ENCODE measurements around the gene DPPA4. TPM values are rescaled to one million over a fixed set of nuclear protein-coding genes. Genes with fewer than 3 reads are reported as not detected.

Gene DPPA4
- total and polyA plus RNA-seq, 5 donors from 2014 or later, result 1.0 TPM; not detected in 4

- ATAC-seq (ENCODE audit: low read depth in 2 of 2) (no peak), DNase-seq (no peak)
- no peaks in the 10 kb centered on the region for H3K36me3 ChIP-seq (ENCODE audit: control insufficient read depth, insufficient read depth, low read length)
- Mint-ChIP-seq H3K27me3 (peaks cover 13% of the 10 kb centered on the region), H3K9me3 (peaks cover 0 to 3% (median 0%) of the 10 kb centered on the region in 7 donors), H3K27ac (no peak overlapping the region), H3K4me3 (peak overlapping the region in 2 of 4 donors; percentile 22 to 32), H3K4me1 (peaks cover 0 to 11% (median 0%) of the 10 kb centered on the region in 4 donors), H3K36me3 (no peaks in the 10 kb centered on the region)
- no peaks in the 10 kb centered on the region for H3K4me1 ChIP-seq (ENCODE audit: control insufficient read depth, insufficient read depth, low read length, poor library complexity, severe bottlenecking)
- peaks cover 9% of the 10 kb centered on the region for H3K27me3 ChIP-seq (ENCODE audit: control insufficient read depth, insufficient read depth, low read length)
- H3K27ac ChIP-seq (ENCODE audit: insufficient read depth, low read length, poor library complexity, severe bottlenecking), result no peak overlapping the region
- H3K9me3 ChIP-seq (ENCODE audit: control insufficient read depth in 2 of 2, low read length in 2 of 2), result no peaks in the 10 kb centered on the region
- H3K4me3 ChIP-seq (ENCODE audit: low read depth, low read length), result no peak overlapping the region
These were observed 970 bp downstream of the DPPA4 start for GRCh38 chr3:109336291-109336861.

GRCh38 chr3:109334572-109334971 is 2.8 kb downstream of the DPPA4 start:
- Mint-ChIP-seq H3K9me3 (peaks cover 0 to 3% (median 0%) of the 10 kb centered on the region in 7 donors), H3K27ac (no peak overlapping the region)

GRCh38 chr3:109331692-109332091 is 5.7 kb downstream of the DPPA4 start:
- Histone ChIP-seq H3K4me1 (ENCODE audit: control insufficient read depth, insufficient read depth, low read length, poor library complexity, severe bottlenecking) (no peaks in the 10 kb centered on the region), H3K27me3 (ENCODE audit: control insufficient read depth, insufficient read depth, low read length) (peaks cover 8% of the 10 kb centered on the region), H3K9me3 (ENCODE audit: control insufficient read depth in 2 of 2, low read length in 2 of 2) (no peaks in the 10 kb centered on the region), H3K27ac (ENCODE audit: insufficient read depth, low read length, poor library complexity, severe bottlenecking) (no peak overlapping the region), H3K4me3 (ENCODE audit: low read depth, low read length) (no peak overlapping the region), H3K36me3 (ENCODE audit: control insufficient read depth, insufficient read depth, low read length) (no peaks in the 10 kb centered on the region)
- peaks cover 5% of the 10 kb centered on the region for H3K27me3 Mint-ChIP-seq
- H3K4me3 Mint-ChIP-seq, result no peak overlapping the region
- ATAC-seq (ENCODE audit: low read depth in 2 of 2), result no peak
- H3K9me3 Mint-ChIP-seq, result no peaks in the 10 kb centered on the region
- DNase-seq, result no peak
- H3K4me1 Mint-ChIP-seq, result peaks cover 0 to 7% (median 0%) of the 10 kb centered on the region in 4 donors
- no peak overlapping the region for H3K27ac Mint-ChIP-seq
- no peaks in the 10 kb centered on the region for H3K36me3 Mint-ChIP-seq

More at GRCh38 chr3:109334572-109334971, 2.8 kb downstream of the DPPA4 start:
- H3K27me3 Mint-ChIP-seq, result peaks cover 13% of the 10 kb centered on the region
- Histone ChIP-seq H3K36me3 (ENCODE audit: control insufficient read depth, insufficient read depth, low read length) (no peaks in the 10 kb centered on the region), H3K27ac (ENCODE audit: insufficient read depth, low read length, poor library complexity, severe bottlenecking) (no peak overlapping the region), H3K4me3 (ENCODE audit: low read depth, low read length) (no peak overlapping the region), H3K9me3 (ENCODE audit: control insufficient read depth in 2 of 2, low read length in 2 of 2) (no peaks in the 10 kb centered on the region), H3K27me3 (ENCODE audit: control insufficient read depth, insufficient read depth, low read length) (peaks cover 9% of the 10 kb centered on the region), H3K4me1 (ENCODE audit: control insufficient read depth, insufficient read depth, low read length, poor library complexity, severe bottlenecking) (no peaks in the 10 kb centered on the region)
- no peak overlapping the region for H3K4me3 Mint-ChIP-seq
- H3K36me3 Mint-ChIP-seq, result no peaks in the 10 kb centered on the region
- DNase-seq (no peak), ATAC-seq (ENCODE audit: low read depth in 2 of 2) (no peak)
- H3K4me1 Mint-ChIP-seq, result peaks cover 0 to 11% (median 0%) of the 10 kb centered on the region in 4 donors

GRCh38 chr3:109330405-109330804 is 6.9 kb downstream of the DPPA4 start:
- no peak overlapping the region for H3K4me3 ChIP-seq (ENCODE audit: low read depth, low read length)
- no peaks in the 10 kb centered on the region for H3K27me3 Mint-ChIP-seq
- H3K4me1 ChIP-seq (ENCODE audit: control insufficient read depth, insufficient read depth, low read length, poor library complexity, severe bottlenecking), result no peaks in the 10 kb centered on the region
- DNase-seq, result no peak
- no peak overlapping the region for H3K4me3 Mint-ChIP-seq
- H3K9me3 Mint-ChIP-seq, result peaks cover 0 to 2% (median 0%) of the 10 kb centered on the region in 7 donors
- H3K36me3 ChIP-seq (ENCODE audit: control insufficient read depth, insufficient read depth, low read length), result no peaks in the 10 kb centered on the region
- no peaks in the 10 kb centered on the region for H3K36me3 Mint-ChIP-seq
- H3K27ac ChIP-seq (ENCODE audit: insufficient read depth, low read length, poor library complexity, severe bottlenecking), result no peak overlapping the region
- H3K27me3 ChIP-seq (ENCODE audit: control insufficient read depth, insufficient read depth, low read length), result peaks cover 2% of the 10 kb centered on the region
- no peaks in the 10 kb centered on the region for H3K4me1 Mint-ChIP-seq
- H3K27ac Mint-ChIP-seq, result no peak overlapping the region
- ATAC-seq (ENCODE audit: low read depth in 2 of 2), result no peak
- H3K9me3 ChIP-seq (ENCODE audit: control insufficient read depth in 2 of 2, low read length in 2 of 2), result no peaks in the 10 kb centered on the region

GRCh38 chr3:109328202-109328601 is 9.1 kb downstream of the DPPA4 start:
- Histone ChIP-seq H3K4me3 (ENCODE audit: low read depth, low read length) (no peak overlapping the region), H3K27me3 (ENCODE audit: control insufficient read depth, insufficient read depth, low read length) (peaks cover 2% of the 10 kb centered on the region), H3K9me3 (ENCODE audit: control insufficient read depth in 2 of 2, low read length in 2 of 2) (no peaks in the 10 kb centered on the region), H3K27ac (ENCODE audit: insufficient read depth, low read length, poor library complexity, severe bottlenecking) (no peak overlapping the region), H3K36me3 (ENCODE audit: control insufficient read depth, insufficient read depth, low read length) (no peaks in the 10 kb centered on the region), H3K4me1 (ENCODE audit: control insufficient read depth, insufficient read depth, low read length, poor library complexity, severe bottlenecking) (no peaks in the 10 kb centered on the region)
- no peaks in the 10 kb centered on the region for H3K36me3 Mint-ChIP-seq
- H3K27ac Mint-ChIP-seq, result no peak overlapping the region
- DNase-seq (no peak), ATAC-seq (ENCODE audit: low read depth in 2 of 2) (no peak)
- H3K4me1 Mint-ChIP-seq, result no peaks in the 10 kb centered on the region
- H3K27me3 Mint-ChIP-seq, result peaks cover 1% of the 10 kb centered on the region
- H3K9me3 Mint-ChIP-seq, result peaks cover 0 to 2% (median 0%) of the 10 kb centered on the region in 7 donors
- H3K4me3 Mint-ChIP-seq, result no peak overlapping the region

- Mint-ChIP-seq H3K27ac (no peak overlapping the region), H3K36me3 (no peaks in the 10 kb centered on the region), H3K9me3 (peaks cover 0 to 2% (median 0%) of the 10 kb centered on the region in 7 donors), H3K27me3 (peaks cover 5% of the 10 kb centered on the region), H3K4me1 (no peaks in the 10 kb centered on the region), H3K4me3 (no peak overlapping the region)
- H3K27ac ChIP-seq (ENCODE audit: insufficient read depth, low read length, poor library complexity, severe bottlenecking), result no peak overlapping the region
- ATAC-seq (ENCODE audit: low read depth in 2 of 2), result no peak
- DNase-seq, result no peak
- no peaks in the 10 kb centered on the region for H3K36me3 ChIP-seq (ENCODE audit: control insufficient read depth, insufficient read depth, low read length)
- no peaks in the 10 kb centered on the region for H3K9me3 ChIP-seq (ENCODE audit: control insufficient read depth in 2 of 2, low read length in 2 of 2)
- peaks cover 2% of the 10 kb centered on the region for H3K27me3 ChIP-seq (ENCODE audit: control insufficient read depth, insufficient read depth, low read length)
- no peak overlapping the region for H3K4me3 ChIP-seq (ENCODE audit: low read depth, low read length)
- H3K4me1 ChIP-seq (ENCODE audit: control insufficient read depth, insufficient read depth, low read length, poor library complexity, severe bottlenecking), result no peaks in the 10 kb centered on the region
These were observed 11.7 kb downstream of the DPPA4 start for GRCh38 chr3:109325657-109326056.

GRCh38 chr3:109325109-109325508 is 12.2 kb downstream of the DPPA4 start:
- H3K4me1 ChIP-seq (ENCODE audit: control insufficient read depth, insufficient read depth, low read length, poor library complexity, severe bottlenecking), result no peaks in the 10 kb centered on the region
- no peaks in the 10 kb centered on the region for H3K36me3 ChIP-seq (ENCODE audit: control insufficient read depth, insufficient read depth, low read length)
- no peak overlapping the region for H3K4me3 ChIP-seq (ENCODE audit: low read depth, low read length)
- DNase-seq, result no peak
- H3K9me3 Mint-ChIP-seq, result peaks cover 0 to 2% (median 0%) of the 10 kb centered on the region in 7 donors
- no peak for ATAC-seq (ENCODE audit: low read depth in 2 of 2)
- no peak overlapping the region for H3K27ac Mint-ChIP-seq
- H3K27me3 Mint-ChIP-seq, result peaks cover 5% of the 10 kb centered on the region
- H3K36me3 Mint-ChIP-seq, result no peaks in the 10 kb centered on the region
- no peaks in the 10 kb centered on the region for H3K9me3 ChIP-seq (ENCODE audit: control insufficient read depth in 2 of 2, low read length in 2 of 2)
- no peak overlapping the region for H3K27ac ChIP-seq (ENCODE audit: insufficient read depth, low read length, poor library complexity, severe bottlenecking)
- no peak overlapping the region for H3K4me3 Mint-ChIP-seq
- peaks cover 2% of the 10 kb centered on the region for H3K27me3 ChIP-seq (ENCODE audit: control insufficient read depth, insufficient read depth, low read length)
- H3K4me1 Mint-ChIP-seq, result no peaks in the 10 kb centered on the region

GRCh38 chr3:109316162-109316730 is 21.1 kb downstream of the DPPA4 start, which contains the start of gene DPPA2:
Gene DPPA2 (minus strand): TSS chr3:109316517. CDS start chr3:109314542, 1,975 bp downstream.
- no peak within 1 kb of the TSS for H3K4me3 Mint-ChIP-seq
- no peaks in the 10 kb centered on the region for H3K27me3 Mint-ChIP-seq
- no peak for DNase-seq
- Histone ChIP-seq H3K36me3 (ENCODE audit: control insufficient read depth, insufficient read depth, low read length) (no peaks in the 10 kb centered on the region), H3K9me3 (ENCODE audit: control insufficient read depth in 2 of 2, low read length in 2 of 2) (no peaks in the 10 kb centered on the region), H3K4me3 (ENCODE audit: low read depth, low read length) (no peak within 1 kb of the TSS), H3K4me1 (ENCODE audit: control insufficient read depth, insufficient read depth, low read length, poor library complexity, severe bottlenecking) (no peaks in the 10 kb centered on the region), H3K27me3 (ENCODE audit: control insufficient read depth, insufficient read depth, low read length) (no peaks in the 10 kb centered on the region), H3K27ac (ENCODE audit: insufficient read depth, low read length, poor library complexity, severe bottlenecking) (no peak within 1 kb of the TSS)
- ATAC-seq (ENCODE audit: low read depth in 2 of 2), result no peak
- peaks cover 0 to 4% (median 0%) of the 10 kb centered on the region in 7 donors for H3K9me3 Mint-ChIP-seq
- no peaks in the 10 kb centered on the region for H3K36me3 Mint-ChIP-seq
- H3K4me1 Mint-ChIP-seq, result no peaks in the 10 kb centered on the region
- H3K27ac Mint-ChIP-seq, result no peak within 1 kb of the TSS

Data from CD4-positive, CD25-positive, alpha-beta regulatory T cell (primary cell).